HG03159 (cell line): ENCODE measurements around the gene EPHA3.

Experiments
- ATAC-seq: cut with Tn5 transposase; IDR thresholded peaks from one replicate; pipeline ENCODE4 v1.9.1; 2021; ENCODE audit warnings: mild to moderate bottlenecking, moderate library complexity; ENCODE audit not compliant: unreplicated experiment

The EPHA3 gene

GRCh38 chr3:89223188-89223587 is 115.8 kb downstream of the EPHA3 start:
- ATAC-seq: no peak

- ATAC-seq: no peak
These were observed 119.8 kb downstream of the EPHA3 start for GRCh38 chr3:89227218-89227617.

- no peak for ATAC-seq
These were observed 120.2 kb downstream of the EPHA3 start for GRCh38 chr3:89227634-89228033.

- ATAC-seq: no peak
These were observed 124.7 kb downstream of the EPHA3 start for GRCh38 chr3:89232155-89232554.

GRCh38 chr3:89234620-89235019 is 127.2 kb downstream of the EPHA3 start:
- no peak for ATAC-seq

GRCh38 chr3:89238846-89239245 is 131.4 kb downstream of the EPHA3 start:
- ATAC-seq: no peak

- no peak for ATAC-seq
These were observed 132.4 kb downstream of the EPHA3 start for GRCh38 chr3:89239774-89240173.

GRCh38 chr3:89245612-89246011 is 138.2 kb downstream of the EPHA3 start:
- ATAC-seq: no peak

GRCh38 chr3:89246326-89246725 is 138.9 kb downstream of the EPHA3 start:
- ATAC-seq: no peak

- no peak for ATAC-seq
These were observed 143.3 kb downstream of the EPHA3 start for GRCh38 chr3:89250742-89251141.

GRCh38 chr3:89252016-89252415 is 144.6 kb downstream of the EPHA3 start:
- ATAC-seq: no peak

- no peak for ATAC-seq
These were observed 145.4 kb downstream of the EPHA3 start for GRCh38 chr3:89252860-89253259.

GRCh38 chr3:89256395-89256794 is 149.0 kb downstream of the EPHA3 start:
- ATAC-seq: no peak

- ATAC-seq: no peak
These were observed 149.5 kb downstream of the EPHA3 start for GRCh38 chr3:89256882-89257281.

GRCh38 chr3:89260721-89261120 is 153.3 kb downstream of the EPHA3 start:
- ATAC-seq: no peak

- ATAC-seq: no peak
These were observed 154.3 kb downstream of the EPHA3 start for GRCh38 chr3:89261673-89262072.

GRCh38 chr3:89262309-89262929 is 155.0 kb downstream of the EPHA3 start:
- ATAC-seq: no peak

GRCh38 chr3:89264037-89264560 is 156.7 kb downstream of the EPHA3 start:
- ATAC-seq: no peak

GRCh38 chr3:89266074-89266473 is 158.7 kb downstream of the EPHA3 start:
- no peak for ATAC-seq

- no peak for ATAC-seq
These were observed 160.6 kb downstream of the EPHA3 start for GRCh38 chr3:89268059-89268458.

GRCh38 chr3:89270201-89270600 is 162.8 kb downstream of the EPHA3 start:
- ATAC-seq: no peak

GRCh38 chr3:89275001-89275400 is 167.6 kb downstream of the EPHA3 start:
- no peak for ATAC-seq

- no peak for ATAC-seq
These were observed 168.7 kb downstream of the EPHA3 start for GRCh38 chr3:89276116-89276515.
